Measurements from ENCODE around the gene TXNDC11.

The TXNDC11 gene

GRCh38 chr16:11719171-11719570 is 23.5 kb downstream of the TXNDC11 start:
- no peak for FAIRE-seq

- no peak for FAIRE-seq
Observed at GRCh38 chr16:11717811-11718210, 24.8 kb downstream of the TXNDC11 start.

GRCh38 chr16:11716336-11716735 is 26.3 kb downstream of the TXNDC11 start:
- FAIRE-seq: no peak

GRCh38 chr16:11715246-11715947 is 27.3 kb downstream of the TXNDC11 start:
- no peak for FAIRE-seq

- FAIRE-seq: no peak
Observed at GRCh38 chr16:11712122-11712521, 30.5 kb downstream of the TXNDC11 start.

GRCh38 chr16:11711662-11712061 is 31.0 kb downstream of the TXNDC11 start:
- no peak for FAIRE-seq

- no peak for FAIRE-seq
Observed at GRCh38 chr16:11708421-11708820, 34.2 kb downstream of the TXNDC11 start.

GRCh38 chr16:11707679-11708197 is 34.9 kb downstream of the TXNDC11 start:
- FAIRE-seq: no peak

- no peak for FAIRE-seq
Observed at GRCh38 chr16:11706180-11706742, 36.4 kb downstream of the TXNDC11 start.

GRCh38 chr16:11705311-11706025 is 37.2 kb downstream of the TXNDC11 start:
- no peak for FAIRE-seq

GRCh38 chr16:11700264-11701029 is 42.2 kb downstream of the TXNDC11 start:
- FAIRE-seq: no peak

GRCh38 chr16:11699234-11699894 is 43.3 kb downstream of the TXNDC11 start:
- no peak for FAIRE-seq

- no peak for FAIRE-seq
Observed at GRCh38 chr16:11698271-11698689, 44.4 kb downstream of the TXNDC11 start.

- no peak for FAIRE-seq
Observed at GRCh38 chr16:11697319-11697718, 45.3 kb downstream of the TXNDC11 start.

- no peak for FAIRE-seq
Observed at GRCh38 chr16:11696266-11697012, 46.2 kb downstream of the TXNDC11 start.

- FAIRE-seq: no peak
Observed at GRCh38 chr16:11692651-11693050, 50.0 kb downstream of the TXNDC11 start.

- FAIRE-seq: no peak
Observed at GRCh38 chr16:11692171-11692570, 50.5 kb downstream of the TXNDC11 start.

GRCh38 chr16:11691771-11692170 is 50.9 kb downstream of the TXNDC11 start:
- no peak for FAIRE-seq

GRCh38 chr16:11691235-11691634 is 51.4 kb downstream of the TXNDC11 start:
- FAIRE-seq: no peak

- FAIRE-seq: no peak
Observed at GRCh38 chr16:11689031-11689840, 53.4 kb downstream of the TXNDC11 start.

- no peak for FAIRE-seq
Observed at GRCh38 chr16:11688520-11688886, 54.2 kb downstream of the TXNDC11 start.

Data from colon (tissue), 2 donors.